Measurements from ENCODE around the gene TAS1R1.

GRCh38 chr1:6515771-6516170 lies 39.3 kb upstream of the TAS1R1 start:
- TF ChIP-seq CTCF (IDR thresholded peaks at IDR 0.05; ENCODE audit: borderline replicate concordance, extremely low read depth, low read length, poor library complexity, severe bottlenecking) (no peak), EZH2 (IDR thresholded peaks at IDR 0.05; ENCODE audit: borderline replicate concordance, low read depth, low read length, severe bottlenecking) (no peak)

Data from DND-41 (cell line).